HG03060 (cell line): ENCODE measurements around the gene INO80.
"Not testable (repeated sequence)": the region's sequence is repeated elsewhere in the genome, so short reads cannot be mapped to it uniquely, and the experiment has no call there.

ENCODE experiments used
- ATAC-seq: cut with Tn5 transposase; IDR thresholded peaks from one replicate; pipeline ENCODE4 v1.9.1; 2021; ENCODE audit warnings: low read depth, moderate number of reproducible peaks; ENCODE audit not compliant: unreplicated experiment

INO80 gene

DNA sequence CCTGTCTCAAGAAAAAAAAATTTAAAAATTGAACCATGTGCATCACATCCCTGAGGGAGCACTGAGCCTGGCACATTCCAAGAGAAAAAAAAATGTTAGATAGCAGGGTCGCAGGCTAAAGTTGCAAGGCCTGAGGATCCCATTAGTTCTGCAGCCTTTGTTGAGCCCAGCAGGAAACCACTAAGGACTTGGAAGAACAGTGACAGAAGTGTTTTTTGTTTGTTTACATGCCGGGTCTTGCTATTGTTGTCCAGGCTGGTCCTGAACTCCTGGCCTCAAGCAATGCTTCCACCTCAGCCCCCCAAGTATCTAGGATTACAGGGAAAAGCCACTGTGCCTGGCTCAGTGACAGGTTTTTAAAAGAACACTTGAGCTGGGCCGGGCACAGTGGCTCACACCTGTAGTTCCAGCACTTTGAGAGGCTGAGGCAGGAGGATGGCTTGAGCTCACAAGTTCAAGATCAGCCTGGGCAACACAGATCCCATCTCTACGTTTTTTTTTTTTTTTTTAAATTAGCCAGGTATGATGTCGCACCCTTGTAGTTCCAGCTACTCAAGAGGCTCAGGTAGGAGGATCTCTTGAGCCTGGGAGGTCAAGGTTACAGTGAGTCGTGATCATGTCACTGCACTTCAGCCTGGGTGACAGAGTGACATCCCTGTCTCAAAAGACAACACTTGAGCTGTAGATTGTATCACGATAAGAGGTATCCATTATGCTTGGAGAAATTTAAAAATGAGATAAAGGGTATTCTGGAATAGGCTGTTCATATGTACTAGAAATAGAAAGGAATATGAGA lies 147.6 kb downstream of the INO80 start:
- ATAC-seq = no peak

DNA sequence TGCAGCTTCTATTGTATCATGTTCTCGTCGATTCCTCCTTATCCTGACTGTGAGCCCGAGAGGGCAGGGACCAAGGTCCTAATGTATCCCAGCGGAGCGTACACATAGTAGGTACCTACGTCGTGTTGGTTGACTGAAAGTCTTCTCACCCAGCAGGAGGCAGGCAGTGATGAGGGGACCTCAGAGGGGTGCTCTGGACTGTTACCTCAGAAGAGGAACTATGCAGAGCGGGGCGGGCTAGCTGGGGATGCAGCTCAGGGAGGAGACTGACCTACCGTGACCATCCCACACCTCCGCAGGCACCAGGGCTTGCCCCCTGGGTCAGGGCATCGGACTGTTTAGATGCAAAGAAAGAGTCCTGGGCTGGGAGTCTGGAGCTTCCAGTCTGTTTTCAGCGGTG lies 151.4 kb downstream of the INO80 start:
- ATAC-seq = no peak

DNA sequence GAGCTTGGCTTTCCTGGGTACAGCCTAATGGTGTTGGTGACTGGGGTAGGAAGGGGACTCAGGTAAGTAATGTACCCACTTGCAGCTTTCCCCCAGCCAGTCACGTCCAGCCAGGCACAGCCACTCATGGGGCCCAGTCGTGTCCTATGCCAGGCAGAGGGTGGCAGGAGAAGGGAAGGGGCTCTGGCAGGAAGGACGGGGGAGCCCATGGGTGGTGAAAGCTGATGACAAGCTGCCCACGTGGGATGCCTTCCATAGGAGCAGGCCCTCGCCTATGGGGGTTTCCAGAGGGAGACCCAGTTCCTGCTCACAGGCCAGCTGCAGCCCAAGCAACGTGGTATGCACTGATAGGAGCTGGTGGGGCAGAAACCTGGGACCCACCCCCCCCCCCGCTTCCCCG lies 152.1 kb downstream of the INO80 start:
- ATAC-seq = no peak

DNA sequence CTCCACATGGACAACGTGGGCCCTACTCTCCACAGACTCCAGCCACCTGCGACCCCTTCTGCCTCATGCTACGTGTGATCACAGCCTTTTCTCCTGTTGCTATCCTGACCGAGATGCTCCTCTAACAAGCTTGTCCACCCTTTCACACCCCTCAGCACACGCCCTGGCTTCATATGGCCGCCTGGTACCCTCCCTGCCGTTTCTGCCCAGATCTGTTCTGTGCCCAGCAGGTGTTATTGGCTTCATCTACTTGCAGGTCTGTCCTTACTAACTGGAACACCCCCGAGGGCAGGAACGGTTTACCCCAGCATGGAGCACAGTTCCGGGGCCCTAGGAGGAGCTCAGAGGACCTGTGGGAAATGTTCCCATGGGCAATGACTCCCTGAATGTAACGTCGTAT lies 152.9 kb downstream of the INO80 start:
- ATAC-seq = no peak

DNA sequence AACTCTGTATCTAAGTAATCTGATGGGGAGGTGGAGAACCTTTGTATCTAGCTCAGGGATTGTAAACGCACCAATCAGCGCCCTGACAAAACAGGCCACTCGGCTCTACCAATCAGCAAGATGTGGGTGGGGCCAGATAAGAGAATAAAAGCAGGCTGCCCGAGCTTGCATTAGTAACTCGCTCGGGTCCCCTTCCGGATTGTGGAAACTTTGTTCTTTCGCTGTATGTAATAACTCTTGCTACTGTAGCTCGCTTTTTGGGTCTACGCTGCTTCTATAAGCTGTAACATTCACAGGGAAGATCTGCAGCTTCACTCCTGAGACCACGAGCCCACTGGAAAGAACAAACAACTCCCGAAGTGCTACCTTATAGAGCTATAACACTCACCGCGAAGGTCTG lies 153.8 kb downstream of the INO80 start:
- not testable (repeated sequence) for ATAC-seq

DNA sequence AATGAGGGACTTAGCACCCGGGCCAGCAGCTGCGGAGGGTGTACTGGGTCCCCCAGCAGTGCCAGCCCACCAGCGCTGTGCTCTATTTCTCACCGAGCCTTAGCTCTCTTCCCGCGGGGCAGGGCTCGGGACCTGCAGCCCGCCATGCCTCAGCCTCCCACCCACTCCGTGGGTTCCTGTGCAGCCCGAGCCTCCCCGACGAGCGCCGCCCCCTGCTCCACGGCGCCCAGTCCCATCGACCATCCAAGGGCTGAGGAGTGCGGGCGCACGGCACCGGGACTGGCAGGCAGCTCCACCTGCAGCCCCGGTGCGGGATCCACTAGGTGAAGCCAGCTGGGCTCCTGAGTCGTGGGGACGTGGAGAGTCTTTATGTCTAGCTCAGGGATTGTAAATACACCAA lies 154.3 kb downstream of the INO80 start:
- ATAC-seq = not testable (repeated sequence)

DNA sequence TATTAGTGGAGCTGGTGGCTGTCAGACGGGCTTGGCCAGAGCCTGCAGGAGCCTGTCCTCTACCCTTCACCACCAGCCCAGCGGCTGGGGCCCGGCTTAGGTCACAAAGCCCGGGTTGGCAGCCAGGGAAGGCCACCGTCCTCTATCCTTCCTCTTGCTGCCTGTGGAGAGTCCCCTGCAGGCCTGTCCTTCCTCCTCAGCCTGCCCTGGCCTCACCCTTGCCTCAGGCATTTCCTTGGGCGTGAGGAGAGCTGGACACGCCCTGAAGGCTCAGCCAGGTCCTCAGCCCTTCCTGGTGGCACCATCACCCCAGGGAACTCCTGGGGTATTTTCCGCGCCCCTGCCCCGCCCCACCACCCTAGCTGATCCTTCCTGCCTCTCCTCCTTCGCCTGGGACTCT lies 155.2 kb downstream of the INO80 start:
- no peak for ATAC-seq

DNA sequence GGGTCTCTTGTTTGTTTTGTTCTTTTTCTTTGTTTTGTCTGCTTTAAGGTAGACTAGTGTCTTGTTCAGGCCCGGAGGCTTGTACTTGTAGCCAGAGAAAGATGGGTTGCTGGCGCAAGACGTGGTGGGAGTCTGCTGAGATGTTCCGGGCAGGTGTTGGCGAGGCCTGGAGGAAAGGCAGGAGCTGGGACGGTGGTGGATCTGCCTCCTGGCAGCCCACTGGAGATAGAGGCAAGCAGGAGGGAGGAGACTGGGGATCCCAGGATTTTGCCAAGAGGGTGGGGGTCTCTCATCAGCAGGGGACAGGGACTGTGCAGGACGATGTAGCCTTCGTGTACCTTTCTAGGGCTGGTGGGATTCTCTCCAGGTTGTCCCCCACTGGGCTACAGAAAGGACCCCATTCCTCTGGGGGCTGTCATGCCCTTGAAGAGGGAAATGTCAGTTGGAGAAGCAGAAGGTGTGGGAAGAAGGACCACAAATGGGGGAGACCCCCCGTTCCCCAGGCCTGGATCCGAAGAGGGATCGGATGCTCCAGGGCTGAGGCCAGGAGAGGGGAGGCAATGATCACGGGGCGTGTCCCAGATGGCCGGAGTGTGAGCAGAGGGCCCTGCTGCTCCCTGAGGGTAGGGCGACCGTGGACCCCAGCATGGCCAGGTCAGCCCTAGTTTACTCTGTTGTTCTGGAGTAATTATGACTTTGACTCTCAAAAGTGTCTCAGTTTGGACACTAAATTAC lies 155.8 kb downstream of the INO80 start:
- no peak for ATAC-seq

DNA sequence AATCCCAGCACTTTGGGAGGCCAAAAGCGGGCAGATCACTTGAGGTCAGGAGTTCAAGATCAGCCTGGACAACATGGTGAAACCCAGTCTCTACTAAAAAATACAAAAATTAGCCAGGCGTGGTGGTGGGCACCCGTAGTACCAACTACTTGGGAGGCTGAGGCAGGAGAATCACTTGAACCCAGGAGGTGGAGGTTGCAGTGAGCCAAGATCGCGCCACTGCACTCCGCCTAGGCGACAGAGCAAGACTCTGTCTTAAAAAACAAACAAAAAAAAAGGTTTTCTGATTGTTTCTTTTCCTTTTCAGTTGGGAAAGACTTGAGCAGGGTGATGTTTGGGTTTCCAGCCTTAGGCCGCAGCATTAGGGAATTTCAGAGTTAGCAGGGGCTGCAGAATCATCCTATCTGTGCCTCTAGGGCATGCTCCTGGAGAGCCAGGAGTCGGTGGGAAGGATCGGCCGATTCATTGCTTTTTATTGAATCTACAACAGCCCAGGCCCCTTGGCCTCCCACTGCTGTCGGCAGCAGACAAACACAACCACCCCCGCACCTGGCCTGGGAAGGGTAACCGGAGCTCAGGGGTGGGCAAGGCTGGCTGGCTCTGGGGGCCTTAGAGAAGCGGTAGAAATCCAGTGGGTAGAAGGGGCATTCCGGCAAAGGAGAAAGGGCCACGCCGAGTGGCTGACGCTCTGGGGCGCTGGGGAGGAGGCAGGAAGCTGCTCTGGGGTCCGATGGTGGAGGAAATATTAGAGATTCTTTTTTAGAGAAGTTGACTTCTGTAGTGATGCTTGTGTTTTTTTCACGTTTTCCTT lies 156.5 kb downstream of the INO80 start:
- no peak for ATAC-seq

DNA sequence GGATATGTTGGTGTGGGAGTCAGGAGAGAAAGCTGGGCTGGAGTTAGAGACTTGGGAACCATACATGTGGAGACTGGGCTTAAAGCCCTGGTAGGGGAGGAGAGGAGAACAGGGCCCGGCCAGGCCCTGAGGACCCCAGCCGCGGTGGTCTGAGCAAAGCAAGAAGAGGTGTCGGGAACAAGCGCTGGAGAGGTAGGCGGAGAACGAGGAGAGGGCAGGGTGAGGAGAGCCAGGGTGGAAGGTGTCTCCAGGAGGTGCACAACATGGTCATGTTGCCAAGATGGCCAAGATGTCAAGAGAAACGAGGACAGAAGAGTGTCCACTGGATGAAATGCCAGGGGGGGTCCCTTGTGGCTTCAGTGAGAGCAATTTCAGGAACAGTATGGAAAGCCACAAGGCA lies 157.4 kb downstream of the INO80 start:
- no peak for ATAC-seq

DNA sequence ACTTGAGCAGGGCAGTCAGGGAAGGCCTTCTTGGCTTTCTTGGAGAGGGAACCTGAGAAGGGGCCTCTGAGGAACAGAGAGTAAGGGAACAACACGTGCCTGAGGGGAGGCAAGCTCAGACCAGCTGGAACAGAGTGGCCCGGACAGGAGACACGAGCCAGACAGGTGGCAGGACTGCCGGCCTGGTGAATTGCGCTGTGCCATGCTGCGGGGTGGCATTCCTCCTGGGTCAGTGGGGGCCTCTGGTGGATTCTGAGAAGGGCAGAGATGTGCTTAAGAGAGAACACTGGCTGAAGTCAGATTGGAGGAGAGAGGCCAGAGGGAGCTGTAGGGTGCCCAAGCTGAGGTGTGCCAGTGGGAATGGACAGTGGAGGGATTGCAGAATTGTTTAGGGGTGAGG lies 157.9 kb downstream of the INO80 start:
- ATAC-seq = no peak

DNA sequence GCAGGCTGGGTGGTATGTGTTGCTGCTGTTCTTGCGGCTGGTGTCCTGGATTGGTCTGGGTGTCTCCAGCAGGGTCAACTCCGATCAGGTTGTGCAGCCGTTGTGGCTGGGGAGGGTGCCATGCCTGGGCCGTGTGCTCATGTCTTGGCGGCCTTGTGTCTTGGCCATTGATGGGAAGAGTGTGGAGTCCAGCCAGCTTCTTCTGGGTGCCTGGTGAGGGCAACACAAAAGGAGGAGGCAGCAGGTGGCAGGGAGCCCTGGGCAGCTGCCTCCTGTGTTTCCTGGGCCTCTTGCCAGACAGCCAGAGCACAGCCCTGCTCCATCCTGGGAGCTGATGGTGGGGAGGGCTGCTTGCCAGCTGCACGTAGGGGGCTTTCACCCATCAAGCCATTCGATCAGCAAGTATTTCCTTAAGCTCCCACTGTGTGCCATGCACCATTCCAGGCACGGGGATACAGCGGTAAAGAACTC lies 158.5 kb downstream of the INO80 start:
- no peak for ATAC-seq

DNA sequence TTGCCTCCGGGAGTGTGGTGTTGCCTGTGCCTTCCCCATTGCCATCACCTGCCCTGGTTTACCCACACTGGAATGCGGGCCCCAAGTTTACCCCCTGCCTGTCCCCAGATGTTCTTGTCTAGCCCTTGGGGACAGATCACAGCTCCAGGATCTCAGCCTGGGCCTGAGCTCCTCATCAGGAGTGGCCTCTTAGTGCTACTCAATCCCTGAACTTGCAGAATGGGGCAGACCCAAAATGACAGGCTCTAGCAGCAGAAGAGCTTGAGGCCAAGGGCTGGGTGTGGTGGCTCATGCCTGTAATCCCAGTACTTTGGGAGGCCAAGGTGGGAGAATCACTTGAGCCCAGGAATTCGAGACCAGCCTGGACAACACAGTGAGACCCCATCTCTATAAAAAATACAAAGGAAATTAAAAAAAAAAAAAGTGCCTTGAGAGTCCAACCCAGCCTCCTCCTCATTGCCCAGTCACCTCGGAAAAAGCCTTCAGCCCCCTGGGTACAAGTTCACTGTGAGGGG lies 159.0 kb downstream of the INO80 start:
- no peak for ATAC-seq

DNA sequence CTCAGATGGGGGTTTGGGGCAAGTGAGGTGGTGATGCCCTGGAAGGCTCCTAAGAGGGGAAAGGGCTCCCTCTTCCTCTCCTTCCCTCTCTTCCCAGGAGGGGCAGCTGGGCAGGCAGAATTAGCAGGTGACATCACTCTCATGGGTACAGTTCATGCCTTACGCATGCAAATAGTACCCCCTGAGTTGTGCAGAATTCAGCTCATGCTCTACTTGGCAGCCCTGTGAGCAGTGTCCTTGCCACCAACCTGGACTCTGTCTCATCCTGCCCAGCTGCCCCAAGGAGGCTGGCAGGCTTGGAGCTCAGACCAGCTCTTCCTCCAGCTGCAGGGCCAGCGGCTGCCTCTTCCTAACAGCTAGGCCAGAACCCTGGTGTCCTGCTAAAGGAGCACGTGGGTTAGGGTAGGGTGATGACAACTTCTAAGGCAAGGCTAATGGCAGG lies 159.5 kb downstream of the INO80 start:
- no peak for ATAC-seq

DNA sequence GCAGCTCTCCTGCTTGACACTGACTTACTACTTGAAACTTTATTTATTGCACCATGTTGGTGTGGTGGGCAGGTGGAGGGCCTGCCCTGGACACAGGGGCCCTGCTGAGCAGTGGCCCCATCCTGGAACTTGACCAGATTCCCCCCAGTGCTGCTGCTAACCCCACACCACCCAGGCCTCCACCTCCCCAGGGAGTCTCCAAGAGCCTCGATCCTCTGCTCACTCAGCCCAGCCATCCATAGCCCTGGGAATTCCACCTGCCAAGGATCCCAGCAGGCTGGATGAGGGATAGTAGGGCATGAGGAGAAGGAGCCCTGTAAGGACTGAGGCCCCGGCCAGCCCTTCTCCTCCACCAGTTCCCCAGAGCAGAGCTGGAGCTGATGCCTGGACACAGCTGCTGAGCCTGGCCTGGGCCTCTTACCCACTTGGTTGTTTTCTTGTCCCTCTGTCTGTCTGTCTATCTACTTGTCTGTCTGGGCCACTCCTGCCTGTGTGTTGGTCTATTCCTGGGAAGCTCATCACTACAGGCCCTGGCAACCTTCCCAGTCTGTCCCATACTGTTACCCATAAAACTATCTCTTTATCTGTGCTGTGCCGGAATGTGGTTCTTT lies 160.0 kb downstream of the INO80 start:
- ATAC-seq = no peak

DNA sequence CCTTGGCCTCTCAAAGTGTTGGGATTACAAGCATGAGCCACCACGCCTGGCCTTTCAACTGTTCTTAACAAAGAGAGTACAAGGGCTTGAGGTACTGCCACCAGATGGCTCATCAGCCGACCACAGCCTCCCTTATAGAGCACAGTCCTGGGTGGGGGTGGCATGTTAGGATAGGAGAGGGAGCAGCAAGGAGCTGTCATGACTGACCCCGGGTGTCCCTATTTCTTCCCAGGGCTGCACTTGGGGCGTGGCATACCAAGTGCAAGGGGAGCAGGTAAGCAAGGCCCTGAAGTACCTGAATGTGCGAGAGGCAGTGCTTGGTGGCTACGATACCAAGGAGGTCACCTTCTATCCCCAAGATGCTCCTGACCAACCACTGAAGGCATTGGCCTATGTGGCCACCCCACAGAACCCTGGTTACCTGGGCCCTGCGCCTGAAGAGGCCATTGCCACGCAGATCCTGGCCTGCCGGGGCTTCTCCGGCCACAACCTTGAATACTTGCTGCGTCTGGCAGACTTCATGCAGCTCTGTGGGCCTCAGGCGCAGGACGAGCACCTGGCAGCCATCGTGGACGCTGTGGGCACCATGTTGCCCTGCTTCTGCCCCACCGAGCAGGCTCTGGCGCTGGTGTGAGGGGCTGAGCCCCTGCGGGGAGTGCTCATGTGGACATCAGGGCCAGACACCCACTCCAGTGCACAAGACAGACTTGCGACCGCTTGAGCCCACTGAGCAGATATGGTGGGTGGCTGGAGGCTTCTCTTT lies 160.8 kb downstream of the INO80 start:
- ATAC-seq = no peak

DNA sequence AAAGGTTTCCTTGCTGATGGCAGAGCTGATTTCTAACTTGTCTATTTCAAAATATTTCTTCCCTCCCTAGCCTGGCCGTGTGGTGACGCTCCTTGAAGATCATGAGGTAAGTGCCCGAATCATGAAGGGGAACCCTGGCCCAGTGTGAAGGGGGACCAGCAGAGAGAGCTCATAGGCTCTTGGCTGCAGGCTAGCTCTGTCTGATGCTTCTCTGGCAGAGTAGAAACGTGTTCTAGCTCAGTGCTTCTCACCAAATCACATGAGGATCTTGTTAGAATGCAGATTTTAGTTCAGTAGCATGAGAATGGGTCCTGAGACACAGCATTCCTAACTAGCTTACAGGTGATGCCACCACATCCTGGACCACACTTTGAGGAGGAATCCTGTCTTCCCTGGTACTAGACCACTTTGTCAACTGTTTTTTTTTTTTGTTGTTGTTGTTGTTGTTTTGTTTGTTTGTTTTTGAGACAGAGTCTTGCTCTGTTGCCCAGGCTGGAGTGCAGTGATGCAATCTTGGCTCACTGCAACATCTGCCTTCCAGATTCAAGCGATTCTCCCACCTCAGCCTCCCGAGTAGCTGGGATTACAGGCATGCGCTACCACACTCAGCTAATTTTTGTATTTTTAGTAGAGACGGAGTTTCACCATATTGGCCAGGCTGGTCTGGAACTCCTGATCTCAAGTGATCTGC lies 161.8 kb downstream of the INO80 start:
- not testable (repeated sequence) for ATAC-seq

DNA sequence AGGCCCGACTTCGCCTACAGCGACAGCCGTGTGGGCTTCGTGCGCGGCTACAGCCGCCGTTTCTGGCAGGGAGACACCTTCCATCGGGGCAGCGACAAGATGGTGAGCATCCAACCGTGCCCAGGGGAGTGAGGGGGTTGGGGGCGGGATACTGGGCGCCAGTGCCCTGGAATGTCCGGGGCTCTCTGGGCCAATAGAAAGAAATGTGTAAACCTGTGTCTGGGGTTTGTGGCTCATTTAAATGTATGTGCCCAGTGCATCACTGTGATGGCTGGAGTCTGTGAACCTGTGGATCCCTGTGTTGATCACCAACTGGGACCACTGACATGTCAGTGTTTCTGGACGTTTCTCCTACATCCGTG lies 162.4 kb downstream of the INO80 start:
- no peak for ATAC-seq
